Nephron (organoid): ENCODE results near the gene GPR151.
A peak's percentile ranks its signal among the peaks of the same experiment; 100 is the strongest.

ENCODE experiments used
- H3K27ac Mint-ChIP-seq, 3 experiments: 2 replicates each; pipeline ENCODE4 v1.8.0; 2020; ENCODE audit warnings: mixed read lengths in 3 of 3, mild to moderate bottlenecking in 2 of 3, moderate library complexity in 1 of 3
- H3K27me3 Mint-ChIP-seq: 2 replicates; pipeline ENCODE4 v1.8.0; 2021; ENCODE audit warnings: low read depth, mild to moderate bottlenecking, moderate library complexity, mixed read lengths
- H3K36me3 Mint-ChIP-seq: 2 replicates; pipeline ENCODE4 v1.8.0; 2020; ENCODE audit warnings: low read depth, mixed read lengths
- H3K4me1 Mint-ChIP-seq: 2 replicates; pipeline ENCODE4 v1.8.0; 2020; ENCODE audit warnings: mixed read lengths
- H3K4me3 Mint-ChIP-seq, 3 experiments: 2 replicates each; pipeline ENCODE4 v1.8.0; 2020; ENCODE audit warnings: mild to moderate bottlenecking in 3 of 3, mixed read lengths in 3 of 3, moderate library complexity in 2 of 3
- H3K9me3 Mint-ChIP-seq: 2 replicates; pipeline ENCODE4 v1.8.0; 2020; ENCODE audit warnings: mixed read lengths
- CTCF ChIP-seq, 3 experiments: fragments of 200-600 bp; sonication (generic); IDR thresholded peaks; one replicate each; pipeline ENCODE4 v1.5.0; 2021; ENCODE audit warnings: antibody characterized with exemption in 3 of 3; ENCODE audit not compliant: unreplicated experiment in 3 of 3

GPR151 gene

GRCh38 chr5:146540414-146540813, 24.4 kb upstream of the GPR151 start:
- Mint-ChIP-seq H3K36me3 (no peaks in the 10 kb centered on the region), H3K4me3 (no peak overlapping the region), H3K27ac (no peak overlapping the region), H3K9me3 (no peaks in the 10 kb centered on the region), H3K27me3 (peaks cover 4% of the 10 kb centered on the region), H3K4me1 (no peaks in the 10 kb centered on the region)
- TF ChIP-seq CTCF (IDR thresholded peaks at IDR 0.05; ENCODE audit: unreplicated experiment in 3 of 3): no peak

- Mint-ChIP-seq H3K9me3 (no peaks in the 10 kb centered on the region), H3K27me3 (peaks cover 4% of the 10 kb centered on the region), H3K36me3 (no peaks in the 10 kb centered on the region), H3K4me1 (no peaks in the 10 kb centered on the region), H3K27ac (no peak overlapping the region), H3K4me3 (no peak overlapping the region)
- no peak for TF ChIP-seq CTCF (IDR thresholded peaks at IDR 0.05; ENCODE audit: unreplicated experiment in 3 of 3)
Measured at GRCh38 chr5:146539973-146540372, 24.0 kb upstream of the GPR151 start.

- no peaks in the 10 kb centered on the region for H3K9me3 Mint-ChIP-seq
- no peak overlapping the region for H3K27ac Mint-ChIP-seq
- H3K4me1 Mint-ChIP-seq: no peaks in the 10 kb centered on the region
- H3K36me3 Mint-ChIP-seq: no peaks in the 10 kb centered on the region
- H3K27me3 Mint-ChIP-seq: peaks cover 4% of the 10 kb centered on the region
- TF ChIP-seq CTCF (IDR thresholded peaks at IDR 0.05; ENCODE audit: unreplicated experiment in 3 of 3): no peak
- no peak overlapping the region for H3K4me3 Mint-ChIP-seq
Measured at GRCh38 chr5:146538432-146538831, 22.4 kb upstream of the GPR151 start.

GRCh38 chr5:146533882-146534281, 17.9 kb upstream of the GPR151 start:
- Mint-ChIP-seq H3K9me3 (no peaks in the 10 kb centered on the region), H3K4me3 (no peak overlapping the region)
- no peak for TF ChIP-seq CTCF (IDR thresholded peaks at IDR 0.05; ENCODE audit: unreplicated experiment in 3 of 3)

GRCh38 chr5:146533260-146533857, 17.4 kb upstream of the GPR151 start:
- Mint-ChIP-seq H3K9me3 (no peaks in the 10 kb centered on the region), H3K27ac (no peak overlapping the region), H3K4me3 (no peak overlapping the region)

More at GRCh38 chr5:146533882-146534281, 17.9 kb upstream of the GPR151 start:
- Mint-ChIP-seq H3K27me3 (peaks cover 10% of the 10 kb centered on the region), H3K27ac (no peak overlapping the region), H3K4me1 (no peaks in the 10 kb centered on the region), H3K36me3 (no peaks in the 10 kb centered on the region)

More at GRCh38 chr5:146533260-146533857, 17.4 kb upstream of the GPR151 start:
- Mint-ChIP-seq H3K36me3 (no peaks in the 10 kb centered on the region), H3K4me1 (no peaks in the 10 kb centered on the region), H3K27me3 (peaks cover 10% of the 10 kb centered on the region)
- TF ChIP-seq CTCF (IDR thresholded peaks at IDR 0.05; ENCODE audit: unreplicated experiment in 3 of 3): peak; percentile 76 to 81 (median 77)
